Testis (tissue), 3 donors: Measurements from ENCODE around the gene ZSCAN5A. TPM values are rescaled to one million over a fixed set of nuclear protein-coding genes. Genes with fewer than 3 reads are reported as not detected.
"Not testable (repeated sequence)": the region's sequence is repeated elsewhere in the genome, so short reads cannot be mapped to it uniquely, and the experiment has no call there.

ENCODE experiments used
- DNase-seq: peaks from one replicate; pipeline ENCODE4 v3.0.0-alpha.2; 2019
- H3K27ac ChIP-seq, 2 donors: fragments of 200-600 bp; sonication (generic); one replicate each; pipeline ENCODE4 v1.5.1; 2019
- H3K27me3 ChIP-seq: fragments of 200-600 bp; sonication (generic); one replicate; pipeline ENCODE4 v1.5.1; 2019
- H3K36me3 ChIP-seq: fragments of 200-600 bp; sonication (generic); one replicate; pipeline ENCODE4 v1.5.1; 2017; ENCODE audit warnings: low read depth; ENCODE audit errors: missing control alignments
- H3K4me1 ChIP-seq: fragments of 200-600 bp; sonication (generic); one replicate; pipeline ENCODE4 v1.5.1; 2019
- H3K4me3 ChIP-seq, 2 donors: fragments of 200-600 bp; sonication (generic); one replicate each; pipeline ENCODE4 v1.5.1; 2017 to 2019
- H3K9me3 ChIP-seq: fragments of 200-600 bp; sonication (generic); one replicate; pipeline ENCODE4 v1.5.1; 2017
- POLR2A ChIP-seq: fragments of 450-650 bp; IDR thresholded peaks from one replicate; pipeline ENCODE4 v1.6.1; 2017; ENCODE audit warnings: antibody characterized with exemption, mild to moderate bottlenecking, moderate library complexity
- WGBS, 2 donors: methylation state at CpG; one replicate each; pipeline ENCODE4 v1.1.5; 2018; 5-methylcytosine and 5-hydroxymethylcytosine counted together
- intact Hi-C: fragments of 100-400 bp; cut with DNase I; formaldehyde crosslinking; loops from one replicate; pipeline ENCODE4 v1.15.1; 2023; ENCODE audit warnings: low total_unique reads
- polyA plus RNA-seq: library from polyadenylated mRNA; stranded (reverse); fragments of 350-450 nt; fragmentation: Illumina TruSeq; extraction: RNeasy Lipid Tissue Mini Kit (QIAGEN cat#74804); gene quantifications from one replicate; pipeline ENCODE4 v1.2.3, GENCODE V29; 2014; ENCODE audit warnings: low read depth, low replicate concordance; ENCODE audit not compliant: insufficient read depth
- total RNA-seq, 2 donors: library from RNA; depleted of rRNA; stranded (reverse); fragments of >200 nt; gene quantifications; one replicate each; pipeline ENCODE4 v1.2.3, GENCODE V29; 2016
- TF ChIP-seq, protein P1 (sequence below), 3 experiments: fragments of 450-650 bp in 2 of 3; fragments of 200-600 bp in 1 of 3; sonication (generic) in 1 of 3; IDR thresholded peaks; one replicate each; pipeline ENCODE4 v1.5.1; 2016 to 2019; ENCODE audit warnings: antibody characterized with exemption in 3 of 3, mild to moderate bottlenecking in 2 of 3, moderate library complexity in 1 of 3

ZSCAN5A gene
- total and polyA plus RNA-seq, 3 donors from 2014 or later: 39.8 to 55.3 (median 50.6) TPM

DNA sequence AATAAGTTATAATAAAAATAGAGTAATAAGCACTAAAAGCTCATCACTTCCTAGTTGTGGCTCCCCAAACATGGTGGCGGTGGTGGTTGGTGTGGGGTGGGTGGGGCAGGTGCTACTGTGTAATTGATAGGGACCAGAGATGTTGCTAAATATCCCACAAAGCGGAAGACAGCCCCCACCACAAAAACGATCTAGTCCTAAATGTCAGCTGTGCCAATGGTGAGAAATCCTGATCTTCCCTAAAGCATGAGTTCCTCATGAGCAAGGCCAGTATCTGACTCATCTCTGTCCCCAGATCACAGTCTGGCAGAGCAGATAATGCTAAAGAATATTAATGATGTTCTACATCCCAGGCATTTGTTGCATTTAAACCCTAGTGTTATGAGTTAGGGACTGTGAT lies 44.0 kb downstream of the ZSCAN5A start:
- no peaks in the 10 kb centered on the region for H3K4me1 ChIP-seq
- TF ChIP-seq, protein P1, sequence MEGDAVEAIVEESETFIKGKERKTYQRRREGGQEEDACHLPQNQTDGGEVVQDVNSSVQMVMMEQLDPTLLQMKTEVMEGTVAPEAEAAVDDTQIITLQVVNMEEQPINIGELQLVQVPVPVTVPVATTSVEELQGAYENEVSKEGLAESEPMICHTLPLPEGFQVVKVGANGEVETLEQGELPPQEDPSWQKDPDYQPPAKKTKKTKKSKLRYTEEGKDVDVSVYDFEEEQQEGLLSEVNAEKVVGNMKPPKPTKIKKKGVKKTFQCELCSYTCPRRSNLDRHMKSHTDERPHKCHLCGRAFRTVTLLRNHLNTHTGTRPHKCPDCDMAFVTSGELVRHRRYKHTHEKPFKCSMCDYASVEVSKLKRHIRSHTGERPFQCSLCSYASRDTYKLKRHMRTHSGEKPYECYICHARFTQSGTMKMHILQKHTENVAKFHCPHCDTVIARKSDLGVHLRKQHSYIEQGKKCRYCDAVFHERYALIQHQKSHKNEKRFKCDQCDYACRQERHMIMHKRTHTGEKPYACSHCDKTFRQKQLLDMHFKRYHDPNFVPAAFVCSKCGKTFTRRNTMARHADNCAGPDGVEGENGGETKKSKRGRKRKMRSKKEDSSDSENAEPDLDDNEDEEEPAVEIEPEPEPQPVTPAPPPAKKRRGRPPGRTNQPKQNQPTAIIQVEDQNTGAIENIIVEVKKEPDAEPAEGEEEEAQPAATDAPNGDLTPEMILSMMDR (IDR thresholded peaks at IDR 0.05): no peak
- no peak for TF ChIP-seq POLR2A
- H3K27me3 ChIP-seq: no peaks in the 10 kb centered on the region
- DNase-seq: no peak
- no peak overlapping the region for H3K27ac ChIP-seq
- H3K36me3 ChIP-seq: no peaks in the 10 kb centered on the region
- WGBS, 2 donors: 70 to 80% methylated on average over 3 of the region's 3 CpGs
- no peak overlapping the region for H3K4me3 ChIP-seq
- H3K9me3 ChIP-seq: no peaks in the 10 kb centered on the region
- intact Hi-C loops: no loop called here

DNA sequence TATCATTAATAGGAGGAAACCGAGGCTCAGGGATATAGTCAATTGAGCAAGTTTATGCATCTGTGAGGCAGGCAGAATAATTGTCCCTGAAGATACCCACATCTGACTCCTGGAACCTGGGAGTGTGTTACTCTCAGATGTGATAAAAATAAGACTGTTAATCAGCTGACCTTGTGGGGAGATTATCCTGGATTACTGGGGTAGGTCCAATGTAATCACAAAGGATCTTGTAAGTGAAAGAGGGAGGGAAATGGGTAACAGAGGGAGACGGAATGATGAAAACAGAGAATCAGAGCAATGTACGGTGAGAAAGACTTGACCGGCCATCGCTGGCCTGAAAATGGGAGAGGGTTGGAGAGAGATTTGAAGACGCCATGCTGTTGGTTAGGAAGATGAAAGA lies 45.3 kb downstream of the ZSCAN5A start:
- Histone ChIP-seq H3K27ac (no peak overlapping the region), H3K9me3 (no peaks in the 10 kb centered on the region), H3K4me1 (no peaks in the 10 kb centered on the region), H3K27me3 (no peaks in the 10 kb centered on the region), H3K4me3 (no peak overlapping the region), H3K36me3 (no peaks in the 10 kb centered on the region)
- DNase-seq: no peak
- intact Hi-C loops: no loop called here
- WGBS, 2 donors: 95 to 98% methylated on average over 6 of the region's 6 CpGs
- no peak for TF ChIP-seq POLR2A
- TF ChIP-seq, protein P1 (IDR thresholded peaks at IDR 0.05): no peak

DNA sequence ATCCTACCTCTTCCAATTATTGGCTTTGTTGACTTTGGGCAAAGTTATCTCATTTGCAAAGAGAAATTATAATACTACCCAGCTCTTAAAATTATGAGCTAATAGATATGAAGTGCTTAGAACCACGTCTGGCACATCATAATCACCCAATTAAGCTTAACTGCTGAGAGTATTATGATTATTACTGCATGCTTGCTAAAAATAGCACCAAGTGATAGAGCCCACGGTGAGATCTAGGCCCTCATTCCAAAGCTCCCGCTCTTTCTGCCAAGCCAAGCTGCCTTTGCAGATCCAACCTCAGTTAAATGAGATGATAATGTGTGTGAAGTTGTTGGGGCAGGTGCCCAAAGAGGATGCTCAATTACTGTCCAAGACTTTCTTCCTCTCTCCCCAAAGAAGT lies 48.6 kb downstream of the ZSCAN5A start:
- no peak for TF ChIP-seq POLR2A
- TF ChIP-seq, protein P1 (IDR thresholded peaks at IDR 0.05): no peak
- 34 to 51% methylated on average over 3 of the region's 3 CpGs for WGBS, 2 donors
- Histone ChIP-seq H3K9me3 (no peaks in the 10 kb centered on the region), H3K27me3 (no peaks in the 10 kb centered on the region), H3K4me3 (no peak overlapping the region), H3K27ac (no peak overlapping the region), H3K36me3 (no peaks in the 10 kb centered on the region), H3K4me1 (no peaks in the 10 kb centered on the region)
- intact Hi-C loops: no loop called here
- no peak for DNase-seq

DNA sequence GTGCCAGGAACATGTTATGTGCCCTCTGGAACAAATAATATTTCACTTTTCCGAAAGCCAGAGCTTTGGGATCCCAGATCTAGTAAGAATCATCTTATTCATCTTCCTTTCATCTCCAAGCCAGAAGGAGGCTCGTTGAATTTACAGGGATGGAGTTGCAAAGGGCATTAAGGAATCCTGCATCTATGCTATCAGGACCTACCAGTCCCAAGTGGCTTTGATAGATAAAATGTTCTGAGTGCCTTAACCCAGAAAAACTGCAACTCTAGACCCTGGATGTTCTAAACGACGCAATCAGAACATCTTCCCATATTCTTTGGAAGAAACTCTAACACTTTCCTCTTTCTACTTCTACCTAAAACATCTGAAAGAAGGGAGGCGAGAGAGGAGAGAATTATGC lies 51.3 kb downstream of the ZSCAN5A start:
- no peaks in the 10 kb centered on the region for H3K36me3 ChIP-seq
- WGBS, 2 donors: 82 to 92% methylated on average over 5 of the region's 5 CpGs
- no peak for DNase-seq
- no peaks in the 10 kb centered on the region for H3K27me3 ChIP-seq
- no peak overlapping the region for H3K27ac ChIP-seq
- H3K4me3 ChIP-seq: no peak overlapping the region
- H3K9me3 ChIP-seq: no peaks in the 10 kb centered on the region
- TF ChIP-seq, protein P1 (IDR thresholded peaks at IDR 0.05): no peak
- no peak for TF ChIP-seq POLR2A
- intact Hi-C loops: no loop called here
- H3K4me1 ChIP-seq: no peaks in the 10 kb centered on the region

DNA sequence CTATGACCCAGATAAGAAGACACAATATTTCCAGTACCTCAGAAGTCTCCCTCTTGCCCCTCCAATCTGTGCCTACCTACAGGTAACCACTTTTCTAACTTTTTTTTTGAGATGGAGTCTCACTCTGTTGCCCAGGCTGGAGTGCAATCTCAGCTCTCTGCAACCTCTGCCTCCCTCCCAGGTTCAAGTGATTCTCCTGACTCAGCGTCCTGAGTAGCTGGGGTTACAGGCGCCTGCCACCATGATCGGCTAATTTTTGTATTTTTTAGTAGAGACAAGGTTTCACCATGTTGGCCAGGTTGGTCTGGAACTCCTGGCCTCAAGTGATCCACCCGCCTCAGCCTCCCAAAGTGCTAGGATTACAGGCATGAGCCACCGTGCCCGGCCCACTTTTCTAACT lies 52.7 kb downstream of the ZSCAN5A start:
- H3K4me1 ChIP-seq, H3K4me3 ChIP-seq, H3K27me3 ChIP-seq, intact Hi-C loops, DNase-seq, H3K27ac ChIP-seq, H3K36me3 ChIP-seq, H3K9me3 ChIP-seq: not testable (repeated sequence)
- 94 to 95% methylated on average over 6 of the region's 6 CpGs for WGBS, 2 donors
